ENCODE data around the gene USB1.

USB1 gene

GRCh38 chr16:58051821-58052603 lies 50.8 kb downstream of the USB1 start:
- DNase-seq: no peak

GRCh38 chr16:58053682-58054005 lies 52.4 kb downstream of the USB1 start:
- no peak for DNase-seq

- DNase-seq: no peak
Measured at GRCh38 chr16:58054289-58054688, 53.1 kb downstream of the USB1 start.

GRCh38 chr16:58056580-58056979 lies 55.4 kb downstream of the USB1 start:
- no peak for DNase-seq

- no peak for DNase-seq
Measured at GRCh38 chr16:58057121-58057520, 55.9 kb downstream of the USB1 start.

GRCh38 chr16:58057784-58058183 lies 56.6 kb downstream of the USB1 start:
- no peak for DNase-seq

- DNase-seq: no peak
Measured at GRCh38 chr16:58062821-58063220, 61.6 kb downstream of the USB1 start.

GRCh38 chr16:58063377-58064076 lies 62.3 kb downstream of the USB1 start:
- no peak for DNase-seq

- no peak for DNase-seq
Measured at GRCh38 chr16:58070585-58070984, 69.4 kb downstream of the USB1 start.
